VCaP (cell line): ENCODE results near the gene GPAT3.
"Not testable (repeated sequence)": the region's sequence is repeated elsewhere in the genome, so short reads cannot be mapped to it uniquely, and the experiment has no call there.

ENCODE experiments used
- H3K27ac ChIP-seq: fragments of 450-650 bp; 2 replicates; pipeline ENCODE4 v1.5.1; 2017
- TF ChIP-seq, protein P1 (sequence below): fragments of 450-650 bp; conservative IDR thresholded peaks from 2 replicates; pipeline ENCODE4 v1.5.1; 2017; ENCODE audit warnings: mild to moderate bottlenecking, moderate library complexity

The GPAT3 gene

DNA sequence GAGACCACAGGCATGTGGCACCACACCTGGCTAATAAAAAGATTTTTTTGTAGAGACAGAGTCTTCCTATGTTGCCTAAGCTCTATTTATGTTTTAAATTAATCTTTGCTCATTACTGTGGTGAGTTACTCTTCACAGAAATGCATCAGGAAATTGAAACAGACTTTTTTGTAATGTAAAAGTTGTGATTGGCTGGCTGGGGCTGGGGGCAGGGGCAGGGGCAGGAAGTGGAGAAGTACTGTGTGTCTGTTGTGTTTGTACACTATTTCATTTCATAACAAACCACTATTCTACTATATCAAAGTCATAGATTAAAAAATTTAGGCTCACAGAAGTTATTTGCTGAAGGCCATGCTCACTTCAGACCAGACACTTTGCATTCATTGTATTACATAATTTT lies 31.9 kb upstream of the GPAT3 start:
- no peak overlapping the region for H3K27ac ChIP-seq
- TF ChIP-seq, protein P1, sequence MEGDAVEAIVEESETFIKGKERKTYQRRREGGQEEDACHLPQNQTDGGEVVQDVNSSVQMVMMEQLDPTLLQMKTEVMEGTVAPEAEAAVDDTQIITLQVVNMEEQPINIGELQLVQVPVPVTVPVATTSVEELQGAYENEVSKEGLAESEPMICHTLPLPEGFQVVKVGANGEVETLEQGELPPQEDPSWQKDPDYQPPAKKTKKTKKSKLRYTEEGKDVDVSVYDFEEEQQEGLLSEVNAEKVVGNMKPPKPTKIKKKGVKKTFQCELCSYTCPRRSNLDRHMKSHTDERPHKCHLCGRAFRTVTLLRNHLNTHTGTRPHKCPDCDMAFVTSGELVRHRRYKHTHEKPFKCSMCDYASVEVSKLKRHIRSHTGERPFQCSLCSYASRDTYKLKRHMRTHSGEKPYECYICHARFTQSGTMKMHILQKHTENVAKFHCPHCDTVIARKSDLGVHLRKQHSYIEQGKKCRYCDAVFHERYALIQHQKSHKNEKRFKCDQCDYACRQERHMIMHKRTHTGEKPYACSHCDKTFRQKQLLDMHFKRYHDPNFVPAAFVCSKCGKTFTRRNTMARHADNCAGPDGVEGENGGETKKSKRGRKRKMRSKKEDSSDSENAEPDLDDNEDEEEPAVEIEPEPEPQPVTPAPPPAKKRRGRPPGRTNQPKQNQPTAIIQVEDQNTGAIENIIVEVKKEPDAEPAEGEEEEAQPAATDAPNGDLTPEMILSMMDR: no peak

DNA sequence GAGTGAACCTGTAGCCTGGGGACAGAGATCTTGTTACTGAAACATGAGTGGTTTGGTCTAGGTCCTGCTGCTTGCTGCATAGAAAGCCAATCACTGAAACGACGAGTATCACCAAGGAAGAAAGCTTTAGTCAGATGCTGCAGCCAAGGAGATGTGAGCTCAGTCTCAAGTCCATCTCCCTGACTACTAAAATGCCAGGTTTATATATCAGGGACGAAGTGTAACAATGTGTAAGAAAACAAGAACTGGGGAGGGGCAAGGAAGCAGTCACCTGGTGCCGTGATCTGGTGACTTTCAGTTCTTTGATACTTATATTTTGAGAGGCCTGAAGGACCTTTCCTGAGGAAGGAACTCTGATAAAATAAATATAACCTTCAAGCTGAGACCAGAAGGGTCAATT lies 31.4 kb upstream of the GPAT3 start:
- no peak overlapping the region for H3K27ac ChIP-seq
- TF ChIP-seq, protein P1: no peak

DNA sequence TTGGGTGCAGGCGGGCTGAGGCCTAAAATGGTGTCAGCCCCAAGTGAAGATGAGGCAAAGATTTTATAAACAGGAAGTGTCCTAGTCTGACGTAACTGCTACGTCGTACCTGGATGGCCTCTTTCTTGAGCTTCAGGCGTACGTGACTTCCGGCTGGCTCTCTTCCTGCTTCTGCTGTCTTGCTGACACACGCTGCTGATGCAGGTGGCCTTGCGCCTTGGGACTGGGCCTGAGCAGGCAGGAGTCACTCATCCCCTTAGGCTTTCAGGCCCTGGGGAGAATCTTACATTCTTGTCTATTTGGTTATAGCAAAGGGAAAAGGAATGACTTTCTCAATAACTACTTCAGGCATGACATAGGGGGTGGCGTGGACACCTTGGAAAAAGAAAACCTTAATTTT lies 30.9 kb upstream of the GPAT3 start:
- TF ChIP-seq, protein P1: no peak
- no peak overlapping the region for H3K27ac ChIP-seq

DNA sequence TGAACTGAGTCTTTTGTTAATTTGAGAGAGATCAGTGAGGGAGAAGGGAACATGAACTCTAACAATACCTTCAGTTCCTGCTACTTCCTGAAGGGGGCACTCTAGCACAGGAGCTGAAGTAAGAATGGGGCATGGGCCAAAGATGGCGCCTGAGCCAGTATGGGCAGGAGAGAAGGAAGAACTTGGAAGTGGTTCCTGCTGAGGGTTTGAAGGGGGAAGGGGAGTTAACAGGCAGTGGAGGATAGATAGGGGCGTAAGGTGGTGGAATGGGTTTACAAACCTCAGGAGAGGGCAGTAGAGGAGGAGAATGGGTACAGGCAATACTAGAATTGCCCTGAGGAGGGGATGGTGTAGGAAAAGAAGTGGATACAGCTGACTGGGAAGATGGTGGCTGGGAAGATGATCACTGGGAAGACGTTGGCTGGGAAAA lies 26.7 kb upstream of the GPAT3 start:
- H3K27ac ChIP-seq: not testable (repeated sequence)
- TF ChIP-seq, protein P1: peak; percentile 67

DNA sequence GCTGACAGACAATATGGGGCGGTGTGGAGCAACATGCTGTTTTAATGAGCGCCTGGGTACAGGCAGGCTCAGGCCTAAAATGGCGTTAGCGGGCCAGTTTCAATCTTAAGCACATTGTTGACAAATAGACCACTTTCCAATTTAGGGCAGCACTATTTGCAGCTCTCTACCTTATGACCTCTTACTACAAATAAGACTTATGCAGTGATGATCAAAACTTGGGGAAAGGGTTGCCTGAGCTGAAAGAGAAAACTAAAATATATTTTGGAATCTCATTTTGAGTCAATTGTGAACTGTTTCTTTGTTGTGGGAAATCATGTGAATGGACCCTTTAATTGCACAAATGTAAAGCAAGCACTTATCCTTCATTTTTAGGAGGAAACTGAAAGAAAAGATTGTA lies 25.5 kb upstream of the GPAT3 start:
- H3K27ac ChIP-seq: no peak overlapping the region
- TF ChIP-seq, protein P1: no peak

DNA sequence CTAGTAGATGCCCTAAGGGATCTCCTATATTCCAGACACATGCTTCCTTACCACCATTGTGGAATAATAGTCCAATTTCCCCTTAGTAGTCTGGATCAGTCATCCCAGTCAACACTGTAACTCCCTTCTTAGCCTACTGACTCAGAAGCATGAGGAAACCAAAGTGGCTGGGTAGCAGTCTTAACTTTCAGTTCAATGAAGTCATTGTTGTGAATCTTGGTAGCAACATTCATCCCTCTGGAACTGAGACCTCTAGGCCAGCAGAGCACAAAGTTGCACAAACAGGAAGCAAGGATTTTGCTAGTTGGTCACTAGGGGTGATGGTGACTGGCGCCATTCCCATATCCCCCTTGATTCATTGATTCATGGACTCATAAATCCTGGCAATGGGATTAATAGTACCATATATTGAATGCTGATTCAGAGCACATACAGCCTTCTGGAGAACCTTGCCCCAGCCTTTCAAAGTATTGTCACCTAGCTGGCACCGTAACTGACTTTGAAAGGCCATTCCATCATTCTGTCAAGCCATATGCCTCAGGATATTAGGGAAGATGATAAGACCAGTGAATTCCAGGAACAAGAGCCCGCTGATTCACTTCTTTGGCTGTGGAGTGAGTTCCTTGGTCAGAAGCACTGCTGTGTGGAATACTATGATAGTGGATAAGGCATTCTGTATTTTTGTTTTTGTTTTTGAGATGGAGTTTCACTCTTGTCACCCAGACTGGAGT lies 19.7 kb upstream of the GPAT3 start:
- no peak overlapping the region for H3K27ac ChIP-seq
- TF ChIP-seq, protein P1: no peak

DNA sequence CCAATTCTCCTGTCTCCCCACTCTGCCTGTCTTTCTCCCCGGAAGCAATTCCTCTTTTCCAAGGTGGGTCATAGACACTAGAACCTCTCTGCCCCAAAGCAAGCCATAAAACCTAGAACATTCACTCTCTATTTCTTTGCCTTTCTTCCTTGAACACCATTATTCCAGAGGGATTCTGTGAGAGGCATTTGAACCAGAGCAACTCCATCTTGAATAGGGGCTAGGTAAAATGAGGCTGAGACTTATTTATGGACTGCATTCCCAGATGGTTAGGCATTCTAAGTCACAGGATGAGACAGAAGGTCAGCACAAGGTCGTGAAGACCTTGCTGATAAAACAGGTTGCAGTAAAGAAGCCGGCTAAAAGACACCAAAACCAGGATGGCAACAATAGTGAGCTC lies 13.7 kb upstream of the GPAT3 start:
- H3K27ac ChIP-seq: no peak overlapping the region
- TF ChIP-seq, protein P1: no peak
